OCI-LY1 (cell line): ENCODE data around the gene NEURL1.

Source experiments
- H2AFZ ChIP-seq: fragments of 200-600 bp; sonication (generic), shearing (Covaris generic); 2 replicates; pipeline ENCODE4 v1.6.0; 2014; ENCODE audit warnings: antibody characterized with exemption, mild to moderate bottlenecking, low read length
- H3F3A ChIP-seq: fragments of 200-600 bp; sonication (generic), shearing (Covaris generic); 2 replicates; pipeline ENCODE4 v1.6.0; 2014; ENCODE audit warnings: mild to moderate bottlenecking, antibody characterized with exemption, low read length, moderate library complexity; ENCODE audit not compliant: insufficient read depth
- H3K27ac ChIP-seq: fragments of 200-600 bp; sonication (generic); 2 replicates; pipeline ENCODE4 v1.5.1; 2014; ENCODE audit warnings: low read length, mixed run types, mild to moderate bottlenecking, low read depth; ENCODE audit not compliant: poor library complexity, severe bottlenecking
- H3K27me3 ChIP-seq: fragments of 200-600 bp; sonication (generic); 2 replicates; pipeline ENCODE4 v1.6.0; 2014; ENCODE audit warnings: antibody characterized with exemption, mild to moderate bottlenecking, low read length, moderate library complexity; ENCODE audit not compliant: insufficient read depth
- H3K36me3 ChIP-seq: fragments of 200-600 bp; sonication (generic); 2 replicates; pipeline ENCODE4 v1.6.1; 2014; ENCODE audit warnings: mild to moderate bottlenecking, antibody characterized with exemption, low read length, moderate library complexity, mixed read lengths; ENCODE audit not compliant: insufficient read depth
- H3K4me1 ChIP-seq: fragments of 200-600 bp; sonication (generic); 2 replicates; pipeline ENCODE4 v1.5.1; 2014; ENCODE audit warnings: mild to moderate bottlenecking, low read length, moderate library complexity; ENCODE audit not compliant: insufficient read depth, severe bottlenecking
- H3K4me2 ChIP-seq: fragments of 200-600 bp; sonication (generic), shearing (Covaris generic); 2 replicates; pipeline ENCODE4 v1.6.1; 2014; ENCODE audit warnings: low read length
- H3K4me3 ChIP-seq: fragments of 200-600 bp; sonication (generic); 2 replicates; pipeline ENCODE4 v1.5.1; 2014; ENCODE audit warnings: low read length, low read depth, mild to moderate bottlenecking, mixed read lengths; ENCODE audit not compliant: poor library complexity, severe bottlenecking
- H3K79me2 ChIP-seq: fragments of 200-600 bp; shearing (Covaris generic); 2 replicates; pipeline ENCODE4 v1.6.1; 2016; ENCODE audit warnings: mixed run types, low read length, mixed read lengths; ENCODE audit not compliant: insufficient read depth
- H3K9ac ChIP-seq: fragments of 200-600 bp; sonication (generic), shearing (Covaris generic); 2 replicates; pipeline ENCODE4 v1.6.1; 2014; ENCODE audit warnings: mild to moderate bottlenecking, low read length, mixed read lengths
- H3K9me2 ChIP-seq: fragments of 200-600 bp; sonication (generic), shearing (Covaris generic); 2 replicates; pipeline ENCODE4 v1.6.1; 2014; ENCODE audit warnings: low read depth, mild to moderate bottlenecking, low read length, mixed read lengths
- H3K9me3 ChIP-seq: fragments of 200-600 bp; shearing (Covaris generic); 2 replicates; pipeline ENCODE4 v1.6.1; 2014; ENCODE audit warnings: low read length, mixed read lengths
- H4K20me1 ChIP-seq: fragments of 200-600 bp; sonication (generic), shearing (Covaris generic); 2 replicates; pipeline ENCODE4 v1.6.0; 2016; ENCODE audit warnings: mild to moderate bottlenecking, low read length; ENCODE audit not compliant: insufficient read depth
- CTCF ChIP-seq: fragments of 200-600 bp; sonication (generic), shearing (Covaris generic); IDR thresholded peaks from 2 replicates; pipeline ENCODE4 v1.5.1; 2017; ENCODE audit warnings: mild to moderate bottlenecking, antibody characterized with exemption, low read length, moderate library complexity, mixed read lengths
- EZH2 ChIP-seq: fragments of 200-600 bp; sonication (generic), shearing (Covaris generic); IDR thresholded peaks from 2 replicates; pipeline ENCODE4 v1.8.0; 2017; ENCODE audit warnings: borderline replicate concordance, mixed run types, mild to moderate bottlenecking, antibody characterized with exemption, low read length, moderate library complexity, mixed read lengths

Gene NEURL1

GRCh38 chr10:103612462-103613365, 119.2 kb downstream of the NEURL1 start:
- no peak overlapping the region for H3K4me2 ChIP-seq
- H3F3A ChIP-seq: no peaks in the 10 kb centered on the region
- H3K27ac ChIP-seq: no peak overlapping the region
- no peaks in the 10 kb centered on the region for H3K79me2 ChIP-seq
- no peaks in the 10 kb centered on the region for H3K36me3 ChIP-seq
- no peak overlapping the region for H3K9ac ChIP-seq
- no peak overlapping the region for H3K4me3 ChIP-seq
- no peaks in the 10 kb centered on the region for H4K20me1 ChIP-seq
- TF ChIP-seq EZH2 (no peak), CTCF (no peak)
- no peaks in the 10 kb centered on the region for H3K4me1 ChIP-seq
- no peaks in the 10 kb centered on the region for H3K9me2 ChIP-seq
- H2AFZ ChIP-seq: no peak overlapping the region
- no peaks in the 10 kb centered on the region for H3K9me3 ChIP-seq
- H3K27me3 ChIP-seq: no peaks in the 10 kb centered on the region; the same call in 1 of the 2 replicates

GRCh38 chr10:103613616-103614015, 120.1 kb downstream of the NEURL1 start:
- H3K9me2 ChIP-seq: no peaks in the 10 kb centered on the region
- H2AFZ ChIP-seq: no peak overlapping the region
- H4K20me1 ChIP-seq: no peaks in the 10 kb centered on the region
- no peaks in the 10 kb centered on the region for H3K36me3 ChIP-seq
- H3K27ac ChIP-seq: no peak overlapping the region
- TF ChIP-seq CTCF (no peak), EZH2 (no peak)
- no peak overlapping the region for H3K4me3 ChIP-seq
- H3K9me3 ChIP-seq: no peaks in the 10 kb centered on the region
- H3K27me3 ChIP-seq: no peaks in the 10 kb centered on the region; the same call in 1 of the 2 replicates
- no peaks in the 10 kb centered on the region for H3K79me2 ChIP-seq
- H3K9ac ChIP-seq: no peak overlapping the region
- no peaks in the 10 kb centered on the region for H3F3A ChIP-seq
- H3K4me2 ChIP-seq: no peak overlapping the region
- H3K4me1 ChIP-seq: no peaks in the 10 kb centered on the region

- no peak overlapping the region for H3K9ac ChIP-seq
- no peaks in the 10 kb centered on the region for H3K9me2 ChIP-seq
- no peak overlapping the region for H3K4me3 ChIP-seq
- H2AFZ ChIP-seq: no peak overlapping the region
- no peaks in the 10 kb centered on the region for H3F3A ChIP-seq
- no peak overlapping the region for H3K4me2 ChIP-seq
- H3K27ac ChIP-seq: no peak overlapping the region
- H3K9me3 ChIP-seq: no peaks in the 10 kb centered on the region
- no peaks in the 10 kb centered on the region for H4K20me1 ChIP-seq
- TF ChIP-seq CTCF (no peak), EZH2 (no peak)
- no peaks in the 10 kb centered on the region for H3K79me2 ChIP-seq
- H3K36me3 ChIP-seq: no peaks in the 10 kb centered on the region
- H3K4me1 ChIP-seq: no peaks in the 10 kb centered on the region
- no peaks in the 10 kb centered on the region; the same call in 1 of the 2 replicates for H3K27me3 ChIP-seq
These were observed 121.0 kb downstream of the NEURL1 start for GRCh38 chr10:103614306-103615158.
